Adipocyte (in vitro differentiated cells): Measurements from ENCODE around the gene EIF2B5.
A peak's percentile ranks its signal among the peaks of the same experiment; 100 is the strongest.
"Not testable (repeated sequence)": the region's sequence is repeated elsewhere in the genome, so short reads cannot be mapped to it uniquely, and the experiment has no call there.

Experiments used
- DNase-seq: peaks from one replicate; pipeline ENCODE4 v3.0.0-alpha.2; 2015; ENCODE audit warnings: low read depth
- H3K27me3 ChIP-seq: replicated peaks from 2 replicates; pipeline ENCODE4 v1.7.0; 2013; ENCODE audit warnings: mild to moderate bottlenecking, low read length, moderate library complexity; ENCODE audit not compliant: control insufficient read depth, insufficient read depth
- H3K36me3 ChIP-seq: 2 replicates; pipeline ENCODE4 v1.7.0; 2013; ENCODE audit warnings: low read length, mild to moderate bottlenecking, moderate library complexity; ENCODE audit not compliant: control insufficient read depth, insufficient read depth, severe bottlenecking
- H3K4me1 ChIP-seq: 2 replicates; pipeline ENCODE4 v1.7.0; 2013; ENCODE audit warnings: mild to moderate bottlenecking, low read length, moderate library complexity; ENCODE audit not compliant: control insufficient read depth, insufficient read depth
- H3K4me3 ChIP-seq: 2 replicates; pipeline ENCODE4 v1.7.0; 2013; ENCODE audit warnings: mild to moderate bottlenecking, low read length, moderate library complexity
- H3K9ac ChIP-seq: 2 replicates; pipeline ENCODE4 v1.7.0; 2013; ENCODE audit warnings: mild to moderate bottlenecking, low read length, moderate library complexity
- H3K9me3 ChIP-seq: 2 replicates; pipeline ENCODE4 v1.7.0; 2013; ENCODE audit warnings: mild to moderate bottlenecking, low read length, moderate library complexity; ENCODE audit not compliant: control insufficient read depth

Gene EIF2B5

DNA sequence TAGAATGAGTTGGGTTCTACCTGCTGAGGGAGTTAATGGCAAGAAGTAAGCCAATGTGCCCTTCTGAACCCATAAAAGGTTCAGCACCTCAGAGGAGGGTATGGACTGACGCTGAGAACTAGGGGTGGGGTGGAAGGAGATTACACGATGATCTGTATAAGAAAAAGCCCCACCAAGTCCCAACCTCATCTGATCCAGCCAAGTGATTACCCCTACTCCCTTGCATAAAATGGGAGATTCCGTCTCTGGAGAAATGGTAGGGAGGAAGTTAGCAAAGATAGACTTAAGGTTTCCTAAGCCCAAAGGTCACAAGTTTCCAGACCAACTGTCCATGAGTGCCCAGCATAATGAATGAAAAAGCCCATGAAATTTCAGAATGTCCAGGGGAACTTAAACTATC is 12.9 kb downstream of the EIF2B5 start:
- H3K27me3 ChIP-seq, result no peaks in the 10 kb centered on the region
- no peaks in the 10 kb centered on the region for H3K9me3 ChIP-seq
- H3K9ac ChIP-seq, result no peak overlapping the region
- H3K4me3 ChIP-seq, result no peak overlapping the region
- peaks cover 8% of the 10 kb centered on the region for H3K4me1 ChIP-seq
- DNase-seq, result no peak
- peaks cover 22% of the 10 kb centered on the region for H3K36me3 ChIP-seq

DNA sequence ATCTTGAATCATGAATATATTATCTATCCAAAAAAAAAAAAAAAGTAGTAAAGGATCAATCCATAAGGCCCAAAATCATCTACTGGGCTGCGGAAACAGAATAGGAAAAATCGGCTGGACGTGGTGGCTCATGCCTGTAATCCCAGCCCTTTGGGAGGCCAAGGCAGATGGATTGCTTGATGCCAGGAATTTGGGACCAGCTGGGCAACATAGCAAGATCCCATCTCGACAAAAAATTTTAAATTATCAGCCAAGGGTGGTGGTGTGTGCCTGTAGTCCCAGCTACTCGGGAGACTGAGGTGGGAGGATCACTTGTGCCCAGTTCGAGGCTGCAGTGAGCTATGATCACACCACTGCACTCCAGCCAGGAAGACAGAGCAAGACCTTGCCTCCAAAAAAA is 14.0 kb downstream of the EIF2B5 start:
- no peaks in the 10 kb centered on the region for H3K27me3 ChIP-seq
- H3K9ac ChIP-seq, result no peak overlapping the region
- H3K4me3 ChIP-seq, result no peak overlapping the region
- no peaks in the 10 kb centered on the region for H3K9me3 ChIP-seq
- peaks cover 11% of the 10 kb centered on the region for H3K36me3 ChIP-seq
- DNase-seq, result no peak
- peaks cover 14% of the 10 kb centered on the region for H3K4me1 ChIP-seq

GRCh38 chr3:184149770-184150169 is 14.6 kb downstream of the EIF2B5 start:
- not testable (repeated sequence) for H3K4me3 ChIP-seq, H3K27me3 ChIP-seq, H3K9ac ChIP-seq, H3K36me3 ChIP-seq, H3K9me3 ChIP-seq
- peaks cover 16% of the 10 kb centered on the region for H3K4me1 ChIP-seq
- DNase-seq, result peak; percentile 37

- peak; percentile 84 for DNase-seq
- Histone ChIP-seq H3K9me3 (no peaks in the 10 kb centered on the region), H3K9ac (peak within 1 kb of the TSS; percentile 97), H3K4me1 (peaks cover 31% of the 10 kb centered on the region), H3K36me3 (no peaks in the 10 kb centered on the region), H3K4me3 (peak within 1 kb of the TSS; percentile 100), H3K27me3 (no peaks in the 10 kb centered on the region)
Observed at GRCh38 chr3:184154885-184155643, 19.9 kb downstream of the EIF2B5 start, which contains the start of gene DVL3. DVL3 (plus strand) TSS chr3:184155377; CDS start chr3:184155636, 259 bp downstream.

GRCh38 chr3:184155644-184156521 is 20.7 kb downstream of the EIF2B5 start:
- H3K9ac ChIP-seq, result peak overlapping the region; percentile 97
- peak overlapping the region; percentile 100 for H3K4me3 ChIP-seq
- no peaks in the 10 kb centered on the region for H3K36me3 ChIP-seq
- peak; percentile 68 for DNase-seq
- peaks cover 39% of the 10 kb centered on the region for H3K4me1 ChIP-seq
- no peaks in the 10 kb centered on the region for H3K9me3 ChIP-seq
- no peaks in the 10 kb centered on the region for H3K27me3 ChIP-seq

DNA sequence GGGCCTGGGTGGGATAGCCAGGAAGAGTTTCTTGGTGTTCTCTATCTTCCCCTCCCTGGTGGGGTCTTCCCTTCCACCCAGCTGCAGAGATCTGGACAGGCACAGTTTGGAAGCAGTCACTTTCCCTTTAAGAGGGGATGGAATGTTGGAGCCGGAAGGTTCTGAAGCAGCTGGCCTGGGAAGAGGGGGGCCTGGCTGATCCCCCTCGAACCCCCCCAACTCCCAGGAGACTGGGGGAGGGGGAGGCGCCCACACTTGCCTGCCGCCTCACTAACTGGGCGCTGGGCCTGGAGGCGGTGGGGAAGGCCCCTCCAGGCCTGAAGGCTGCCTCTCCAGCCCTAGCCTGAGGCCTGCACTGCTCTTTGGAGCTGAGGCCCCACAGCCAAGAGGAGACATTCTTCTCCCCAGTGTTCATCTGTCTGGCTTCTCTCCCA is 21.4 kb downstream of the EIF2B5 start:
- Histone ChIP-seq H3K9ac (peak overlapping the region; percentile 97), H3K36me3 (no peaks in the 10 kb centered on the region), H3K4me3 (peak overlapping the region; percentile 100), H3K9me3 (no peaks in the 10 kb centered on the region), H3K4me1 (peaks cover 46% of the 10 kb centered on the region), H3K27me3 (no peaks in the 10 kb centered on the region)
- DNase-seq, result peak; percentile 74

GRCh38 chr3:184157206-184157605 is 22.0 kb downstream of the EIF2B5 start:
- Histone ChIP-seq H3K9ac (peak overlapping the region; percentile 97), H3K4me1 (peaks cover 52% of the 10 kb centered on the region), H3K4me3 (peak overlapping the region; percentile 100), H3K9me3 (no peaks in the 10 kb centered on the region), H3K36me3 (no peaks in the 10 kb centered on the region), H3K27me3 (no peaks in the 10 kb centered on the region)
- peak; percentile 22 for DNase-seq

GRCh38 chr3:184158404-184158803 is 23.2 kb downstream of the EIF2B5 start:
- Histone ChIP-seq H3K9me3 (no peaks in the 10 kb centered on the region), H3K27me3 (no peaks in the 10 kb centered on the region), H3K4me1 (peaks cover 51% of the 10 kb centered on the region), H3K9ac (peak overlapping the region; percentile 97), H3K36me3 (peaks cover 5% of the 10 kb centered on the region), H3K4me3 (peak overlapping the region; percentile 100)
- no peak for DNase-seq

DNA sequence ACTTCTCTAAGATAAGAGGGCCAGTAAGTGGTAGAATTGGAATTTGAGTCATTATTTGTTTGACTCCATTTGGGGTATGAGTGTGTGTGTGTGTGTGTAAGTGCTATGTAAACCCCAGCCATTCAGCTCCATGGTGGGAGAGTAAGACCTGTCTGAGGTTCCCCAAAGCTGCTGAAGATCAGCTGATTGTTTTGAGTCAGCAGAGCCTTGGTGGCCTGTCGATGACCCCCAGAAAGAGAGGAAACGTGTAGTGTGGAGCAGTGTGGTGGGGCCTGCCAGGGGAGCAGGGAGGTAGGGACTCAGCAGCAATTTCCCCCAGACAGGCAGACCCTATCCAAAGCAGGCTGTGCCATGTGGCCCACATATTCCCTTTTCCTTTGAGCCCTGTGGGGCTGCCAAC is 25.3 kb downstream of the EIF2B5 start:
- peak overlapping the region; percentile 59 for H3K4me3 ChIP-seq
- no peaks in the 10 kb centered on the region for H3K9me3 ChIP-seq
- DNase-seq, result no peak
- peaks cover 25% of the 10 kb centered on the region for H3K36me3 ChIP-seq
- H3K4me1 ChIP-seq, result peaks cover 44% of the 10 kb centered on the region
- H3K27me3 ChIP-seq, result no peaks in the 10 kb centered on the region
- peak overlapping the region; percentile 81 for H3K9ac ChIP-seq

GRCh38 chr3:184162571-184163070 is 27.5 kb downstream of the EIF2B5 start:
- H3K4me3 ChIP-seq, result not testable (repeated sequence)
- H3K36me3 ChIP-seq, result peaks cover 46% of the 10 kb centered on the region

GRCh38 chr3:184164648-184165330 is 29.6 kb downstream of the EIF2B5 start:
- Histone ChIP-seq H3K9ac (no peak overlapping the region), H3K36me3 (peaks cover 51% of the 10 kb centered on the region), H3K4me1 (peaks cover 45% of the 10 kb centered on the region), H3K4me3 (no peak overlapping the region), H3K27me3 (no peaks in the 10 kb centered on the region), H3K9me3 (no peaks in the 10 kb centered on the region)
- no peak for DNase-seq

More at GRCh38 chr3:184162571-184163070, 27.5 kb downstream of the EIF2B5 start:
- H3K27me3 ChIP-seq, H3K9ac ChIP-seq, H3K9me3 ChIP-seq: not testable (repeated sequence)
- DNase-seq, result peak; percentile 39
- peaks cover 35% of the 10 kb centered on the region for H3K4me1 ChIP-seq
